HFFc6 (cell line): Measurements from ENCODE around the gene PPP1R26. TPM values are rescaled to one million over a fixed set of nuclear protein-coding genes. Genes with fewer than 3 reads are reported as not detected.

ENCODE experiments used
- DNase-seq: peaks from one replicate; pipeline ENCODE4 v3.0.0-alpha.2; 2018
- H3K27ac Mint-ChIP-seq: 2 replicates; pipeline ENCODE4 v1.8.0; 2020; ENCODE audit warnings: mild to moderate bottlenecking, mixed read lengths
- H3K27me3 Mint-ChIP-seq: 2 replicates; pipeline ENCODE4 v1.8.0; 2021; ENCODE audit warnings: mild to moderate bottlenecking, moderate library complexity, mixed read lengths; ENCODE audit not compliant: insufficient read depth
- H3K36me3 Mint-ChIP-seq: 2 replicates; pipeline ENCODE4 v1.8.0; 2021; ENCODE audit warnings: low read depth, mixed read lengths
- H3K4me1 Mint-ChIP-seq: 2 replicates; pipeline ENCODE4 v1.8.0; 2020; ENCODE audit warnings: low read depth, mixed read lengths
- H3K4me3 Mint-ChIP-seq: 2 replicates; pipeline ENCODE4 v1.8.0; 2020; ENCODE audit warnings: mild to moderate bottlenecking, moderate library complexity, mixed read lengths
- H3K9me3 Mint-ChIP-seq: 2 replicates; pipeline ENCODE4 v1.8.0; 2020; ENCODE audit warnings: mild to moderate bottlenecking, mixed read lengths
- total RNA-seq, 6 experiments: library from RNA; stranded (reverse); fragmentation: NEBNext Ultra II Directional; extraction: Animal tissue kit (Norgen Biotek cat#: 25700); gene quantifications; 2 replicates in 1 of 6; 3 replicates in 5 of 6; pipeline ENCODE4 v1.2.3, GENCODE V29; 2021
- TF ChIP-seq, protein P1 (sequence below): fragments of 200-600 bp; sonication (generic); IDR thresholded peaks from 2 replicates; pipeline ENCODE4 v1.5.0; 2021; ENCODE audit warnings: antibody characterized with exemption, mild to moderate bottlenecking

Gene PPP1R26
- total RNA-seq, 6 experiments from 2014 or later: 10.6 to 14.9 (median 11.0) TPM

DNA sequence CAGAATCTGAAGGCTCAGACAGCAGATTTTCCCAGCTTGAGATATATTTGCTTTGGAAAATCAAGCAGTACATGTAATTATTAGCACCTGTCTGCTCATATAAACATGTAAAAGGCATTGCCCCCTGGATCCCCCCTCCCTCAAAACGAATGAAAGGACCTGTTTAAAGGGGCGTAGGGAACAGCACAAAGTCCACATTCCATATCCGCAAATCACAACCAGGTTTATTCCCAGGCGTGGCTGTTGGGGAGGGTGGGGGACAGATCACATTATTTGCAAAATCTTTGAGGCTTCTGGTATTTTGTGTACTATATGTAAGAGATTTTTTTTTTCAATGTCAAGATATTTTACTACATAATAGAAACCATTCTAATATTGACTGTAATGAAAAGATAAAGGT, 12.2 kb downstream of the PPP1R26 start:
- H3K4me1 Mint-ChIP-seq: no peaks in the 10 kb centered on the region
- no peak for DNase-seq
- no peak overlapping the region for H3K27ac Mint-ChIP-seq
- no peak overlapping the region for H3K4me3 Mint-ChIP-seq
- peaks cover 1% of the 10 kb centered on the region; the same call in 1 of the 2 replicates for H3K27me3 Mint-ChIP-seq
- no peaks in the 10 kb centered on the region for H3K9me3 Mint-ChIP-seq
- H3K36me3 Mint-ChIP-seq: no peaks in the 10 kb centered on the region
- TF ChIP-seq, protein P1, sequence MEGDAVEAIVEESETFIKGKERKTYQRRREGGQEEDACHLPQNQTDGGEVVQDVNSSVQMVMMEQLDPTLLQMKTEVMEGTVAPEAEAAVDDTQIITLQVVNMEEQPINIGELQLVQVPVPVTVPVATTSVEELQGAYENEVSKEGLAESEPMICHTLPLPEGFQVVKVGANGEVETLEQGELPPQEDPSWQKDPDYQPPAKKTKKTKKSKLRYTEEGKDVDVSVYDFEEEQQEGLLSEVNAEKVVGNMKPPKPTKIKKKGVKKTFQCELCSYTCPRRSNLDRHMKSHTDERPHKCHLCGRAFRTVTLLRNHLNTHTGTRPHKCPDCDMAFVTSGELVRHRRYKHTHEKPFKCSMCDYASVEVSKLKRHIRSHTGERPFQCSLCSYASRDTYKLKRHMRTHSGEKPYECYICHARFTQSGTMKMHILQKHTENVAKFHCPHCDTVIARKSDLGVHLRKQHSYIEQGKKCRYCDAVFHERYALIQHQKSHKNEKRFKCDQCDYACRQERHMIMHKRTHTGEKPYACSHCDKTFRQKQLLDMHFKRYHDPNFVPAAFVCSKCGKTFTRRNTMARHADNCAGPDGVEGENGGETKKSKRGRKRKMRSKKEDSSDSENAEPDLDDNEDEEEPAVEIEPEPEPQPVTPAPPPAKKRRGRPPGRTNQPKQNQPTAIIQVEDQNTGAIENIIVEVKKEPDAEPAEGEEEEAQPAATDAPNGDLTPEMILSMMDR: no peak

DNA sequence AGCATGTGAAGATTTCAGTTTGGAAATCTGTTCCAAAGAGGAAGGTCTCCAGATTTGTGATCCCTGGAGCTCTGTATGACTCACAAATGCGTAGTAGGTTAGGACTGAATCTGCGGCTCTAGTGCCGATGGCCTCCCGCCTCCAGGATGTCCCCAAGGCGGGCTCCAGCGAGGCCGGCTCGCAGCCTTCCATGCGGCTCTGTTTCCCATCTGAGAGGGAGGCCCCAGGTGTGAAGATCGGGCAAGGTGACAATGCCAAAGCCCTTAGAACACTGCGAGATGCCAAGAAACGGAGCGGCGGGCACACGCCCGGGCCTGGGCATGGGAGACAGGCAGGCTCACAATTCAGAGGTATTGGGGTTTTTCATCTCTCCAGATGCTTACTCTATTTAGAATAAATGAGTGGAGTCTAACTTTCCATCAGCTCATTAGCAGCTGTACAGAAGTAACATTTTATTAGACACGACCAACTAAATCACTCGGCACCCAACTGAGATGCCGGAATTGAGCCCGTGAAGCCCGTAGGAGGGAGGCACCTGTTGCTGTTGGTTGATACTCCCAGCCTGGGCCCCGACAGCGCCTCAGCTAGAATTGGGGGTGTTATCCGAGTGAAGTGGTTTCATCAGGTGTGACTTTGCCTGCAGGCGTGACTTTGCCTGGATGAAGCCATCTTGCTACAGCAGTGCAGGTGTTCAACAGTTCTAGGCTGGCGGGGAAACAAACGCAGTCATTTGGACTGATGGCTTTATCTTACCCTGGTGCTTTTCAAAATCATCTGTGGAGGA, 13.5 kb downstream of the PPP1R26 start:
- Mint-ChIP-seq H3K36me3 (no peaks in the 10 kb centered on the region), H3K27me3 (no peaks in the 10 kb centered on the region)
- DNase-seq: no peak

DNA sequence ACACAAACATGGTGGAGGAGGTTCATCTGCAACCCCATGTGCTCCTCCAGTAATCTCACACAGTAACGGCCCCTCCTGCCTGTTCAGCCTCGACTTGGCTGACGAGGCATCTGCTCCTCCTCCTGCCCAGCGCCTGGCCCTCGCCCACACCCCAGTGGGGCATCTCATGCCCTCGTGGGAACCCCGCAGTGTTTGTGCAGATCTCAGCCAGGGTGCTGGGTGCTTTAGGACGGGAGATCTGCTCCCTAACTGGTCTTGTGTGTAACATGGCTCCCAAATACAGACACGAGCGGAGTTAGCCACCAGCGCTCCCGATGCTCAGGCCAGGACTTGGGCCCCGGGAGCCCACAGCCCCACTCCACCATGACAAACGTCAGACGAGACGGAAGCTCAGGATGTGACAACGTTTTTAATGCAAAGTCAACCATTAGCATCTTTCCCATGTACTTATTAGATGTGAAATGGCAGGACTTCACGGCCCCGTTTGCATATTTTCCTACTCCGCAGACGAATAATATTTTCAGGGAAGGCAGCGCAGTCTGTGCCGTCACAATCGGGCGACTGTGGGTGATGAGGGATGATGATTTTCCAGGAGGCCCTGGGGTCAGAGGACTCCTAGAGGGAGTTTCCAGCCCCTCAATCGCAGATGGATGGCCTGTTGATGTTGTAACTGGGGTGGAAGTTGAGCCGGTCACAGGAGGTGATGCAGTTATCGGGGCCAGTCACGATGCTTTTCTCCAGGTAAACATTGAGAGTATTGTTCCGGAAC, 15.4 kb downstream of the PPP1R26 start:
- Mint-ChIP-seq H3K4me1 (no peaks in the 10 kb centered on the region), H3K4me3 (no peak overlapping the region), H3K9me3 (no peaks in the 10 kb centered on the region), H3K27me3 (no peaks in the 10 kb centered on the region), H3K27ac (no peak overlapping the region), H3K36me3 (no peaks in the 10 kb centered on the region)
- DNase-seq: no peak
- TF ChIP-seq, protein P1: no peak

More for the DNA sequence above, 13.5 kb downstream of the PPP1R26 start:
- TF ChIP-seq, protein P1: no peak
- Mint-ChIP-seq H3K4me3 (no peak overlapping the region), H3K4me1 (no peaks in the 10 kb centered on the region), H3K9me3 (no peaks in the 10 kb centered on the region), H3K27ac (no peak overlapping the region)

DNA sequence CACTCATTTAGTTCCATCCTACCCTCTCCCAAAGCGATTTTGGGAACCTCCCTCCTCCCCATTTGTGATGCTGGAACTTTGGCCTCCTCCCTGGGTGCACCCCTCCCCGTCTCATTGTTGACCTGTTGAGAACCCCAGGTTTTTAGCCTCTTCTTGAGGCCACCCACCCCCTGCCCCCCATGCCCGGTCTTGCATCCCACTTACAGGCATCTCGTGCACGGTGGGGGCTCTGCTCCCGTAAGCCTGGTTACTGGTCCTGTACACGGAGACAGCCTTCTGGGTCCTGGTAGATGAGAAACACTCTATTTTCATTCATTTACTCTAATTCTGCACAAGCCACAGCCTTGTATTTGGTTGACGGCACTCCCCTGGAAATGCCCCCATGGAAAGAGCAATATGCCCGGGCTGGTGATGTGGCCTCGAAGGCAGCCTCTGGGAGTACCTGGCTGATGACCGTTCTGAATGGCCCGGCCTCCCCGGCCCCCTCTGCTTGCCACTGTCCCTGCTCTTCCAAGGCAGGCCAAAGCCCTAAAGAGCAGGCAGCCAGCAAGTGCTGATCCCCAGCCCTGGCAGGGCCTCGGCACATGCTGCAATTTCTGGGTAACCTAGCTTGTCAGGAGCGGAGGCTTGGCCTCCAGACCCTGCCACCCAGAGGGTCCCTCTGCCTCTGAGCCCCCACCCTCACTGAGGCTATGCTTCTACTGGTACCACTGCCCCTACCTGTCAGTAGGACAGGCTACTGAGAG, 19.0 kb downstream of the PPP1R26 start:
- Mint-ChIP-seq H3K4me1 (0 out of 2 replicates have a peak, but pooled peaks cover 7% of the 10 kb centered on the region), H3K9me3 (no peaks in the 10 kb centered on the region), H3K36me3 (peaks cover under 1% of the 10 kb centered on the region; the same call in 1 of the 2 replicates), H3K4me3 (peak overlapping the region; percentile 89; the same call in 1 of the 2 replicates), H3K27ac (no peak overlapping the region), H3K27me3 (no peaks in the 10 kb centered on the region; the same call in 1 of the 2 replicates)
- TF ChIP-seq, protein P1: no peak
- DNase-seq: no peak

DNA sequence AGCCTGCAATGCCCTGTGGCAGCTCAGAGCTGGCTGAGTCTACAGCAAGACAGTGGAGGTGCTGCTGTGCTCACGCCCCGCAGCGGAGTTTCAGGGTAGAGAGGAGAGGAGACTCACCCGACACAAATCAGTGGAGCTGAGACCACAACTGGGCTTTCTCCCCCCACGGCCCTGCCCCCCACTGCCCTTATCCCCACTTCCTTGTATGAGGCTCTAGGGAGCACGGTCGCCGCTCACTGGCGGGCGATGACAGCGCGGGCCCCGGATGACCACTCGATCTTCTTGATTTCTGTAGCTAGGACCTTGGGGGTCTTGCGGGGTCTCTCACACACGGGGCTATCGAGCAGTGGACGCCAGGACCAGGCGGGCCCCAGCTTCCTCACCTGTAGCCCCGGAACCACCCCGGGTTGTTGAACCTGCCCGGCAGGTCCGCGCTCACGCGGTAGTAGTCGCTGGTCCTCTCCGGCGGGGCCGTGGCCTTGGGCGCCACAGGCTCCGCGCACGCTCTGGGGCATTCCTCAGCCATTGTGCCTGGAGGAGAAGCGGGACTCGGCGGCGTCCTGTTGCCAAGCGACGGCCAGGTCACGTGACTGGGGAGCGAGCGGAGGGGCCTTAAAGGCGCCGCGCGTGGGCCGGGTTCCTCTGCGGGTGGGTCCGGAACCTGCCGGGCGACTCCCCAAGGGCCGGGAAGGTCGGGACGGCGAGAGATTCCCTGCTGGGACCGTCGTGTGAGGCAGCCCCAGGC, 19.9 kb downstream of the PPP1R26 start:
- H3K27ac Mint-ChIP-seq: peak overlapping the region; percentile 54
- 0 out of 2 replicates have a peak, but pooled peaks cover 7% of the 10 kb centered on the region for H3K4me1 Mint-ChIP-seq

More for the DNA sequence above, 19.9 kb downstream of the PPP1R26 start:
- Mint-ChIP-seq H3K36me3 (peaks cover 4% of the 10 kb centered on the region; the same call in 1 of the 2 replicates), H3K27me3 (no peaks in the 10 kb centered on the region; the same call in 1 of the 2 replicates), H3K9me3 (no peaks in the 10 kb centered on the region), H3K4me3 (peak overlapping the region; percentile 89)
- TF ChIP-seq, protein P1: peak; percentile 9; the same call in 1 of the 2 replicates
- peak; percentile 88 for DNase-seq
